Measurements from ENCODE around the gene SPATA21. TPM values are rescaled to one million over a fixed set of nuclear protein-coding genes. Genes with fewer than 3 reads are reported as not detected.

The SPATA21 gene
- total and polyA plus RNA-seq, 12 donors = 0.13 to 3.1 (median 0.16) TPM; not detected in 8

GRCh38 chr1:16441282-16441665 is 4.0 kb upstream of the SPATA21 start:
- Histone ChIP-seq H3K27ac (peak overlapping the region in 3 of 5 donors; percentile 68 to 83 (median 79)), H3K27me3 (no peaks in the 10 kb centered on the region), H3K9me3 (replicated peaks in 1 of 3) (no peaks in the 10 kb centered on the region), H3K4me3 (peak overlapping the region; percentile 17 to 89 (median 60)), H3K4me1 (replicated peaks in 1 of 2) (peaks cover 0 to 38% of the 10 kb centered on the region in 2 donors), H3K36me3 (replicated peaks in 1 of 2) (peaks cover 0 to 28% of the 10 kb centered on the region in 2 donors)
- TF ChIP-seq POLR2A (IDR thresholded peaks at IDR 0.05) (no peak), CTCF (IDR thresholded peaks at IDR 0.05) (no peak)
- DNase-seq = no peak
- WGBS, 4 donors = 1 to 2% (median 1%) methylated on average over 7 to 12 of the region's 12 CpGs
- intact Hi-C loops (cut with DNase I) = no loop called here

DNA sequence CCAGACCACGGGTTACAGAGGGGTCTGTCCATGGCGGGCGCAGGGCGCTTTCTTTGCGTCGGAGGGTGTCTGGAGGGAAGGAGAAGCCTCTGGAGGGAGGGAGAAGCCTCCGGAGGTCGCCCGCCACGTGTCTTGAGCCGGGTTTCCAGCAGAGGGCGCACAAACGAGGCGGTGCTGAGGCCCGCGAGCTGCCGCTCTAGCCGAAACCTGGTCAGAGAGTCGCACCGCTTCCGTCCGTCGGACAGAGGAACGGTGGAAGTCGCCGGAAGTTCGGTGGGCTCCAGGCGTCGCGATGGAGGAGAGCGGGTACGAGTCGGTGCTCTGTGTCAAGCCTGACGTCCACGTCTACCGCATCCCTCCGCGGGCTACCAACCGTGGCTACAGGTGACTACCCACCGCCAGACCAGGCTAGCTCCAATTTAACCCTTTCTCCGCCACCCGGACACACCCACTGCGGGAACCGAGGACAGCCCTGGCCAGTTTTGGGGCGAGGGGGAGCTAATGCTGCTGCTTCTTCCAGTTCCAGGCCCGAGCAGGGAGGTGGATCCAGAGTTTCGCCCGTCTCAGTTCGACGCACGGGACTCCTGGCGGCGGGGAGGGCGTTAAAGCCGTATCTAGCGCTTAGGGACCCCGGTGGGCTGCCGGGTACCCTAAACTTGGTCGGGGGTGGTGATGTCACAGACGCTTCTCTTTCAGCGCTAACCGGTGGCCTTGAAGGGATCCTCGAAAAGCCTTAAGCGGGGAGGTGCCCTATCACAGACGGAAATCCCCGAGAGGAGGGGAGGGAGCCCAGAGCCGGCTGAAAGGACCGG is 3.5 kb upstream of the SPATA21 start, which contains the start of gene NECAP2:
NECAP2 (plus strand) TSS at position 255 of the 812 bp plus-strand sequence; CDS start at position 293, 38 bp downstream.
- peaks cover 0 to 38% of the 10 kb centered on the region in 2 donors for H3K4me1 ChIP-seq (replicated peaks in 1 of 2)
- peak; percentile 90 to 96 (median 93) for DNase-seq
- TF ChIP-seq CTCF (IDR thresholded peaks at IDR 0.05) (peak; percentile 72 to 90 (median 81)), POLR2A (IDR thresholded peaks at IDR 0.05) (peak; percentile 29 to 57)
- peak within 1 kb of the TSS in 3 of 5 donors; percentile 68 to 83 (median 79) for H3K27ac ChIP-seq
- WGBS, 4 donors = 0 to 1% (median 0%) methylated on average over 8 to 68 of the region's 68 CpGs
- peak within 1 kb of the TSS; percentile 17 to 89 (median 60) for H3K4me3 ChIP-seq
- peaks cover 0 to 24% of the 10 kb centered on the region in 2 donors for H3K36me3 ChIP-seq (replicated peaks in 1 of 2)
- no peaks in the 10 kb centered on the region for H3K27me3 ChIP-seq
- intact Hi-C loops (cut with DNase I) = no loop called here
- H3K9me3 ChIP-seq (replicated peaks in 1 of 3) = no peaks in the 10 kb centered on the region

- Histone ChIP-seq H3K36me3 (replicated peaks in 1 of 2) (peaks cover 0 to 18% of the 10 kb centered on the region in 2 donors), H3K27me3 (no peaks in the 10 kb centered on the region), H3K4me1 (replicated peaks in 1 of 2) (peaks cover 0 to 38% of the 10 kb centered on the region in 2 donors), H3K9me3 (replicated peaks in 1 of 3) (no peaks in the 10 kb centered on the region), H3K4me3 (peak overlapping the region in 1 of 4 donors; percentile 89), H3K27ac (peak overlapping the region in 2 of 5 donors; percentile 79 to 83)
- intact Hi-C loops (cut with DNase I) = no loop called here
- no peak for DNase-seq
- 46 to 58% (median 52%) methylated on average over 6 to 7 of the region's 7 CpGs for WGBS, 4 donors
- TF ChIP-seq POLR2A (IDR thresholded peaks at IDR 0.05) = no peak
- no peak for TF ChIP-seq CTCF (IDR thresholded peaks at IDR 0.05)
Observed at GRCh38 chr1:16440131-16440469, 2.9 kb upstream of the SPATA21 start.

DNA sequence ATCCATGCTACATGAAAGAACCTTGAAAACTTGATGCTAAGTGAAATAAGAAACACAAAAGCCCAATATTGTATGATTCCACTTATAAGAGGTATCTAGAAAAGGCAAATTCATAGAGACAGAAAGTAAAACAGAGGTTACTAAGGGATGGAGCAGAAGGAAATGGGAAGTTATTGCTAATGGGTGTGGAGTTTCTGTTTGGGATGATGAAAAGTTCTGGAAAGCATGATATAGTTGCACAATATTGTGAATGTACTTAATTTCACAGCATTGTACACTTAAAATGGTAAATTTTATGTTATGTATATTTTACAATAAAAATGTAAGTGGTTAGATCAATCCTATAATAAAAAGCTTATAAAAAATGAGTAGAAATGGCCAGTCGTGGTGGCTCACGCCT is 1.7 kb upstream of the SPATA21 start:
- DNase-seq = no peak
- peaks cover 0 to 6% of the 10 kb centered on the region in 2 donors for H3K36me3 ChIP-seq (replicated peaks in 1 of 2)
- TF ChIP-seq POLR2A (IDR thresholded peaks at IDR 0.05) = no peak
- no peak for TF ChIP-seq CTCF (IDR thresholded peaks at IDR 0.05)
- H3K27ac ChIP-seq = no peak overlapping the region
- peaks cover 0 to 31% of the 10 kb centered on the region in 2 donors for H3K4me1 ChIP-seq (replicated peaks in 1 of 2)
- no peaks in the 10 kb centered on the region for H3K9me3 ChIP-seq (replicated peaks in 1 of 3)
- intact Hi-C loops (cut with DNase I) = no loop called here
- H3K4me3 ChIP-seq = no peak overlapping the region
- 85 to 93% (median 88%) methylated on average over 2 of the region's 2 CpGs for WGBS, 4 donors
- no peaks in the 10 kb centered on the region for H3K27me3 ChIP-seq
